Immature natural killer cell (primary cell): ENCODE data around the gene ZEB1. TPM values are rescaled to one million over a fixed set of nuclear protein-coding genes. Genes with fewer than 3 reads are reported as not detected.
"Not testable (repeated sequence)": the region's sequence is repeated elsewhere in the genome, so short reads cannot be mapped to it uniquely, and the experiment has no call there.

ENCODE experiments used
- DNase-seq, 3 donors: peaks; one replicate each; pipeline ENCODE4 v3.0.0; 2022; ENCODE audit warnings: mixed read lengths in 1 of 3
- H3K27ac Mint-ChIP-seq, 6 donors: one replicate each; pipeline ENCODE4 v1.8.0; 2020; ENCODE audit warnings: mixed read lengths in 6 of 6, mild to moderate bottlenecking in 5 of 6, inconsistent platforms in 4 of 6, moderate library complexity in 3 of 6
- H3K27me3 Mint-ChIP-seq, 3 donors: one replicate each; pipeline ENCODE4 v1.8.0; 2020 to 2021; ENCODE audit warnings: low read depth in 3 of 3, mild to moderate bottlenecking in 3 of 3, mixed read lengths in 3 of 3, moderate library complexity in 3 of 3, inconsistent platforms in 1 of 3
- H3K36me3 Mint-ChIP-seq, 3 donors: one replicate each; pipeline ENCODE4 v1.8.0; 2020; ENCODE audit warnings: mixed read lengths in 3 of 3, inconsistent platforms in 2 of 3, mild to moderate bottlenecking in 2 of 3
- H3K4me1 Mint-ChIP-seq, 2 donors: one replicate each; pipeline ENCODE4 v1.8.0; 2020; ENCODE audit warnings: inconsistent platforms in 2 of 2, mild to moderate bottlenecking in 2 of 2, mixed read lengths in 2 of 2, moderate library complexity in 1 of 2
- H3K4me3 Mint-ChIP-seq, 5 donors: one replicate each; pipeline ENCODE4 v1.8.0; 2020; ENCODE audit warnings: mild to moderate bottlenecking in 5 of 5, mixed read lengths in 5 of 5, inconsistent platforms in 3 of 5, moderate library complexity in 3 of 5
- H3K9me3 Mint-ChIP-seq, 6 donors: one replicate each; pipeline ENCODE4 v1.8.0; 2020; ENCODE audit warnings: mild to moderate bottlenecking in 6 of 6, mixed read lengths in 6 of 6, inconsistent platforms in 4 of 6, moderate library complexity in 3 of 6
- polyA plus RNA-seq, 3 donors: library from polyadenylated mRNA; unstranded; fragments of 300-500 nt; fragmentation: Illumina TruSeq; gene quantifications; one replicate each; pipeline ENCODE4 v1.2.3, GENCODE V29; 2021

Gene ZEB1
- polyA plus RNA-seq, 3 donors from 2014 or later, result 8.4 to 17.5 (median 14.6) TPM

DNA sequence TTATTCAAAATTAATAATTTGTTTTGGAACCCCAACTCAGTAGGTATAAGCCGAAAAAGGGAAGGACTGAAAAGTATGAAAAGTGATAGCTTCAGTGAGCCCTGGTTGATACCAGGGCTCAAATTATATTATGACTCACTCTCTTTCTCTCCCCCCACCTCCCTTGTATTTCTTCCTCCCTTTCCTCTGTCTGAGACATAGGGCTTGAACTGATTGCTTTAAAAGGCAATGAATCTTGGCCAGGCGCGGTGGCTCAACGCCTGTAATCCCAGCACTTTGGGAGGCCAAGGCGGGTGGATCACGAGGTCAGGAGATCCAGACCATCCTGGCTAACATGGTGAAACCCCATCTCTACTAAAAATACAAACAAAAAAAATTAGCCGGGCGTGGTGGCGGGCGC lies 108.3 kb downstream of the ZEB1 start:
- H3K9me3 Mint-ChIP-seq, DNase-seq, H3K27me3 Mint-ChIP-seq, H3K4me3 Mint-ChIP-seq, H3K27ac Mint-ChIP-seq: not testable (repeated sequence)
- Mint-ChIP-seq H3K36me3 (peaks cover 0 to 13% (median 6%) of the 10 kb centered on the region in 3 donors), H3K4me1 (peaks cover 13 to 42% of the 10 kb centered on the region in 2 donors)

- not testable (repeated sequence) for DNase-seq, H3K27me3 Mint-ChIP-seq, H3K4me3 Mint-ChIP-seq, H3K9me3 Mint-ChIP-seq
- peaks cover 0 to 13% (median 6%) of the 10 kb centered on the region in 3 donors for H3K36me3 Mint-ChIP-seq
- H3K4me1 Mint-ChIP-seq, result peaks cover 13 to 39% of the 10 kb centered on the region in 2 donors
- H3K27ac Mint-ChIP-seq, result peak overlapping the region in 1 of 6 donors; percentile 6
These were observed 109.5 kb downstream of the ZEB1 start for GRCh38 chr10:31428499-31428898.

DNA sequence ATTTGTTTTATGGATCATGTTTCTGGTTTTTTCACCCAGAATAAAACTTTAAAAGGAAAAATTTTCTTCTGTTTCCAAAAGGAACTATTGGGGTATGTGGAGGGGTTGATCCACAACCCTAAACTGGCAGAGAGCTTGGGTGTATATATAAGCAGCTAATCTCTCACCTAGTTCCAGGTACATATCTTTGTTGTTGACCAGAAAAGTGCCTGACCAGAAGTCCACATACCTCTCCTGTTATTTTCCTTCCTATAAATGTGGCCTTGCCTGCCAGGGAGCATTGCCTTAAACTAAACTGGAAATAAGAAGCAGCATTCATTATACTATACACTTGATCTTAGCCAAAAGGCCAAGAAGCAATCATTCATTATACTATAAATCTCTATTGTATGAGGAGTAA lies 112.0 kb downstream of the ZEB1 start:
- no peak overlapping the region for H3K27ac Mint-ChIP-seq
- DNase-seq, result no peak
- no peaks in the 10 kb centered on the region for H3K27me3 Mint-ChIP-seq
- H3K36me3 Mint-ChIP-seq, result peaks cover 0 to 13% (median 6%) of the 10 kb centered on the region in 3 donors
- H3K4me3 Mint-ChIP-seq, result no peak overlapping the region
- peaks cover 0 to 6% (median 0%) of the 10 kb centered on the region in 6 donors for H3K9me3 Mint-ChIP-seq
- H3K4me1 Mint-ChIP-seq, result peaks cover 6 to 20% of the 10 kb centered on the region in 2 donors

DNA sequence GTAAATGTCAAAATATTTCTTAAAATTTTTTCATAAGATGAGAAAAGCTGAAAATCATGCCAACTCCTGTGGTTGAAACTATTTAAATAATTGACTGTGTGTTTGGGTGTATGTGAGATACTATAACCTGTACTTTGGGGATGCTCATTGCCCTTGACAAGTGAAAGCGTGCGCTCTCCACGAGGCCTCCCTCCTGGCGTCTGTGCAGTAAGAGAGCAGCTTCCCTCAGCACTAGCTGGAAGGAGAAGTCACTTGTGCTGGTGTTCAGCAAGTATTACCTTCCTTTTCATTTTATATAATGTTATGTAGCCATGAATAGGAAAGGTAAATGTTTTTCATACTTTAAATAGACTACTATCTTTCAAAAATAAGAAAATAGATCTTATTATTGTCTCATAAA lies 118.9 kb downstream of the ZEB1 start:
- Mint-ChIP-seq H3K36me3 (peaks cover 7 to 12% (median 10%) of the 10 kb centered on the region in 3 donors), H3K9me3 (peaks cover 0 to 13% (median 7%) of the 10 kb centered on the region in 6 donors), H3K27me3 (peaks cover 0 to 1% (median 0%) of the 10 kb centered on the region in 3 donors), H3K27ac (no peak overlapping the region), H3K4me3 (no peak overlapping the region), H3K4me1 (no peaks in the 10 kb centered on the region)
- DNase-seq, result no peak

- H3K4me3 Mint-ChIP-seq, result no peak overlapping the region
- no peak overlapping the region for H3K27ac Mint-ChIP-seq
- peaks cover 4 to 5% (median 4%) of the 10 kb centered on the region in 3 donors for H3K36me3 Mint-ChIP-seq
- peaks cover 5 to 14% (median 7%) of the 10 kb centered on the region in 6 donors for H3K9me3 Mint-ChIP-seq
- H3K4me1 Mint-ChIP-seq, result peaks cover 2 to 16% of the 10 kb centered on the region in 2 donors
- no peak for DNase-seq
- H3K27me3 Mint-ChIP-seq, result no peaks in the 10 kb centered on the region
These were observed 132.8 kb downstream of the ZEB1 start for GRCh38 chr10:31451766-31452165.

GRCh38 chr10:31456468-31456867 lies 137.5 kb downstream of the ZEB1 start:
- peaks cover 6 to 12% (median 7%) of the 10 kb centered on the region in 3 donors for H3K36me3 Mint-ChIP-seq
- H3K9me3 Mint-ChIP-seq, result peaks cover 0 to 7% (median 0%) of the 10 kb centered on the region in 6 donors
- peaks cover 14 to 40% of the 10 kb centered on the region in 2 donors for H3K4me1 Mint-ChIP-seq
- H3K27ac Mint-ChIP-seq, result no peak overlapping the region
- H3K4me3 Mint-ChIP-seq, result no peak overlapping the region
- no peak for DNase-seq
- H3K27me3 Mint-ChIP-seq, result no peaks in the 10 kb centered on the region

- peaks cover 14 to 33% of the 10 kb centered on the region in 2 donors for H3K4me1 Mint-ChIP-seq
- peaks cover 18 to 22% (median 19%) of the 10 kb centered on the region in 3 donors for H3K36me3 Mint-ChIP-seq
- H3K4me3 Mint-ChIP-seq, result peak overlapping the region in 1 of 5 donors; percentile 36
- no peaks in the 10 kb centered on the region for H3K27me3 Mint-ChIP-seq
- H3K9me3 Mint-ChIP-seq, result peaks cover 0 to 14% (median 7%) of the 10 kb centered on the region in 6 donors
- no peak for DNase-seq
- peak overlapping the region in 1 of 6 donors; percentile 59 for H3K27ac Mint-ChIP-seq
These were observed 138.8 kb downstream of the ZEB1 start for GRCh38 chr10:31457858-31458257.

GRCh38 chr10:31458974-31459373 lies 140.0 kb downstream of the ZEB1 start:
- Mint-ChIP-seq H3K27me3 (no peaks in the 10 kb centered on the region), H3K4me1 (peaks cover 14 to 33% of the 10 kb centered on the region in 2 donors), H3K4me3 (no peak overlapping the region), H3K9me3 (peaks cover 10 to 24% (median 17%) of the 10 kb centered on the region in 6 donors), H3K36me3 (peaks cover 29 to 33% (median 30%) of the 10 kb centered on the region in 3 donors), H3K27ac (no peak overlapping the region)
- no peak for DNase-seq

DNA sequence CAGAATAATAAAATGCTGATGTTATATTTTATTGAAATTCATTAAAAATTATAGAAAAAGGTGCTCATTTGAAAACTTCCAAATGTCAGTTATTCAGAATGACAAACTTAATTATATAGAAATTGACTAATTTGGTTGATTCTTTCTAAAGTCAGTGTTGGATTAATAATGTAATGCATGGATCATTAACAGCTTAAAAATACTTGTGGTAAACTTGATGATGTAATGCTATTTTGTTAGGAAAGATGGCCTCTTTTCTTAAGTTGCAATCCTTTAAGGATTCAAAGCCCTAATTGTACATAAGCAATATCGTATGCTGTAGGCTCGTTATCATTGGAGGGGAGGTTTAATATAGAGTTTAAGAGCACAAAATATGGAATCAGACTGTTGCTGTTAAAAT lies 141.2 kb downstream of the ZEB1 start:
- Mint-ChIP-seq H3K36me3 (peaks cover 36 to 40% (median 36%) of the 10 kb centered on the region in 3 donors), H3K9me3 (peaks cover 17 to 30% (median 23%) of the 10 kb centered on the region in 6 donors), H3K27me3 (no peaks in the 10 kb centered on the region), H3K4me3 (no peak overlapping the region), H3K27ac (no peak overlapping the region), H3K4me1 (peaks cover 14 to 29% of the 10 kb centered on the region in 2 donors)
- no peak for DNase-seq

- Mint-ChIP-seq H3K27ac (no peak overlapping the region), H3K4me1 (peaks cover 0 to 4% of the 10 kb centered on the region in 2 donors), H3K36me3 (peaks cover 58 to 65% (median 64%) of the 10 kb centered on the region in 3 donors), H3K9me3 (peaks cover 24 to 50% (median 31%) of the 10 kb centered on the region in 6 donors), H3K27me3 (peaks cover 0 to 2% (median 0%) of the 10 kb centered on the region in 3 donors), H3K4me3 (no peak overlapping the region)
- no peak for DNase-seq
These were observed 145.5 kb downstream of the ZEB1 start for GRCh38 chr10:31464552-31464951.

DNA sequence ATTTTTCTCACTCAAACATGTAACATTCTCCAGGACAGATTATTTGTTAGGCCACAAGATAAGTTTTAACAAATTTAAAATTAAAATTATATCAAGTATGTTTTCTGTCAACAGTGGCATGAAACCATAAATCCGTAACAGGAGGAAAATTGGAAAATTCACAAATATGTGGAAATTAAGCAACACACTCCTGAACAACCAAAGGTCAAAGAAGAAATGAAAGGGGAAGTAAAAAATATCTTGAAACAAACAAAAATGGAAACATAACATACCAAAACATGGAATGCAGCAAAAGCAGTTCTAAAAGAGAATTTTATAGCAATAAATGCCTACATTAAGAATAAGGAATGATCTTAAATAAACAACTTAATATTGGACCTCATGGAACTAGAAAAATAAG lies 147.3 kb downstream of the ZEB1 start:
- Mint-ChIP-seq H3K27ac (no peak overlapping the region), H3K36me3 (peaks cover 53 to 61% (median 56%) of the 10 kb centered on the region in 3 donors), H3K4me1 (no peaks in the 10 kb centered on the region), H3K27me3 (peaks cover 0 to 2% (median 0%) of the 10 kb centered on the region in 3 donors), H3K9me3 (peaks cover 24 to 50% (median 31%) of the 10 kb centered on the region in 6 donors), H3K4me3 (no peak overlapping the region)
- no peak for DNase-seq

DNA sequence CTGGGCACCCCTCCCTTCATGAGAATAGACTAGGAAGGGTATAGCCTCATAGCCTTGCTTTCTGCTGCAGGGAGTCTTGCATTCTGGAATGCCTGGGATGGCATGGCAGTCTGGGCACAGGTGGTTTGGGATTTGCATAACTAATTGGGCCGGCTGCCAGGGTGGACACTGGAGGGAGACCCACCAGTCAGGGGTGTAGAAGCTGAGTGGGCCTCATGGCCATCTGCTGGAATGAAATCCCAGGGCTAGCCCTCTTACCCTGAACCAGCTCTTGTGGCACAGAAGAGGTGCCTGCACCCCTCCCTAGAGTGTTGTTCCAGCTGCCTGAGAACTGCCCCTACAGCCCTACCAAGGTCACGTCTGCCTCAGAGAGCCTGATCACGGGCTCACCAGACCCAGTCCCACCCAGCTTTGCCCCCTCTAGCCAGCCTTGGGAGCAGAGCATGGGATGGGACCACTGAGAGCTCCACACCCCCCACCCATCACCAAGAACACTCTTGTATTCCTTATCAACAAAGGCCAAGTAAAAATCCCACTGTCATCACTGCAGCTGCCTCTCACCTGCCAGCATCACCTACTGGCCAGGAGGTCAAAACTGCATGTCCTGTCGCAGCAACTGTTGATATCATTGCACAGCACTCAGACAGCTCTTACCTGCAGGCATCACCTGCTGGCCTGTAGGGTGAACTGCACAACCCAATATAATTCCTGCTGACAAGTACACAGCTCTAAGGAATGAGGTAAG lies 148.9 kb downstream of the ZEB1 start:
- no peak for DNase-seq
- Mint-ChIP-seq H3K36me3 (peaks cover 39 to 46% (median 41%) of the 10 kb centered on the region in 3 donors), H3K27me3 (peaks cover 0 to 2% (median 0%) of the 10 kb centered on the region in 3 donors), H3K4me1 (no peaks in the 10 kb centered on the region), H3K27ac (no peak overlapping the region), H3K4me3 (no peak overlapping the region), H3K9me3 (peaks cover 19 to 37% (median 26%) of the 10 kb centered on the region in 6 donors)

GRCh38 chr10:31468536-31468859 lies 149.5 kb downstream of the ZEB1 start:
- no peak for DNase-seq
- H3K27ac Mint-ChIP-seq, result no peak overlapping the region
- peaks cover 15 to 32% (median 21%) of the 10 kb centered on the region in 6 donors for H3K9me3 Mint-ChIP-seq
- H3K4me3 Mint-ChIP-seq, result no peak overlapping the region
- H3K36me3 Mint-ChIP-seq, result peaks cover 33 to 40% (median 36%) of the 10 kb centered on the region in 3 donors
- no peaks in the 10 kb centered on the region for H3K4me1 Mint-ChIP-seq
- H3K27me3 Mint-ChIP-seq, result peaks cover 0 to 2% (median 0%) of the 10 kb centered on the region in 3 donors

DNA sequence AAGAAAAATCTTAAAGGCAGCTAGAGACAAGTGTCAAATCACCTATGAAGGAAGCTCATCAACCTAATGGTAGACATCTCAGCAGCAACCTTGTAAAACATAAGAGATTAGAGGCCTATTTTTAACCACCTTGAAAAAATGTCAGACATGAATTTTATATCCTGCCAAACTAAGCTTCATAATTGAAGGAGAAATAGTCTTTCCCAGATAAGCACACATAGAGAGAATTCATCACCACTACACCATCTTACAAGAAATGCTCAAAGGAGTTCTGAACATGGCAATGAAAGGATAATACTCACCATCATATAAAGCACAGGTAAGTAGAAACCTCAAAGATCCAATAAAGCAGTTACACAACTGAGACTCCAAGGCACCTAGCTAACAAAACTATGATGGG lies 156.5 kb downstream of the ZEB1 start:
- H3K27ac Mint-ChIP-seq, result no peak overlapping the region
- H3K27me3 Mint-ChIP-seq, result peaks cover 0 to 2% (median 0%) of the 10 kb centered on the region in 3 donors
- H3K4me1 Mint-ChIP-seq, result peaks cover 0 to 1% of the 10 kb centered on the region in 2 donors
- no peak for DNase-seq
- H3K4me3 Mint-ChIP-seq, result no peak overlapping the region
- H3K9me3 Mint-ChIP-seq, result peaks cover 0 to 19% (median 7%) of the 10 kb centered on the region in 6 donors
- no peaks in the 10 kb centered on the region for H3K36me3 Mint-ChIP-seq
